ENCODE measurements around the gene LOC128125822.

LOC128125822 gene

GRCh38 chr6:63565058-63565726, 7.1 kb upstream of the LOC128125822 start:
- no peak overlapping the region for H3K4me3 Mint-ChIP-seq
- peaks cover 16% of the 10 kb centered on the region for H3K9me3 Mint-ChIP-seq
- H3K27ac Mint-ChIP-seq, result no peak overlapping the region
- peaks cover 6% of the 10 kb centered on the region for H3K36me3 Mint-ChIP-seq
- DNase-seq (ENCODE audit: low spot score in 2 of 2, unreplicated experiment in 2 of 2), result no peak
- H3K27me3 Mint-ChIP-seq (ENCODE audit: low read depth), result no peaks in the 10 kb centered on the region
- peaks cover 25% of the 10 kb centered on the region for H3K4me1 Mint-ChIP-seq
- TF ChIP-seq CTCF (IDR thresholded peaks at IDR 0.05; ENCODE audit: unreplicated experiment), result no peak

GRCh38 chr6:63565727-63566596, 6.3 kb upstream of the LOC128125822 start:
- H3K27me3 Mint-ChIP-seq (ENCODE audit: low read depth), result no peaks in the 10 kb centered on the region
- peaks cover 16% of the 10 kb centered on the region for H3K9me3 Mint-ChIP-seq
- H3K27ac Mint-ChIP-seq, result peak overlapping the region; percentile 45
- no peak overlapping the region for H3K4me3 Mint-ChIP-seq
- no peak for DNase-seq (ENCODE audit: low spot score in 2 of 2, unreplicated experiment in 2 of 2)
- H3K36me3 Mint-ChIP-seq, result peaks cover 6% of the 10 kb centered on the region
- peaks cover 21% of the 10 kb centered on the region for H3K4me1 Mint-ChIP-seq
- TF ChIP-seq CTCF (IDR thresholded peaks at IDR 0.05; ENCODE audit: unreplicated experiment), result no peak

GRCh38 chr6:63567966-63568365, 4.3 kb upstream of the LOC128125822 start:
- Mint-ChIP-seq H3K9me3 (peaks cover 16% of the 10 kb centered on the region), H3K4me3 (no peak overlapping the region), H3K36me3 (peaks cover 6% of the 10 kb centered on the region), H3K27ac (no peak overlapping the region), H3K27me3 (ENCODE audit: low read depth) (no peaks in the 10 kb centered on the region), H3K4me1 (peaks cover 28% of the 10 kb centered on the region)
- TF ChIP-seq CTCF (IDR thresholded peaks at IDR 0.05; ENCODE audit: unreplicated experiment), result no peak
- no peak for DNase-seq (ENCODE audit: low spot score in 2 of 2, unreplicated experiment in 2 of 2)

GRCh38 chr6:63571361-63572043, 778 bp upstream of the LOC128125822 start:
- H3K9me3 Mint-ChIP-seq, result peaks cover 16% of the 10 kb centered on the region
- H3K4me3 Mint-ChIP-seq, result peak overlapping the region; percentile 81
- TF ChIP-seq CTCF (IDR thresholded peaks at IDR 0.05; ENCODE audit: unreplicated experiment), result no peak
- H3K36me3 Mint-ChIP-seq, result peaks cover 6% of the 10 kb centered on the region
- H3K27me3 Mint-ChIP-seq (ENCODE audit: low read depth), result no peaks in the 10 kb centered on the region
- no peak for DNase-seq (ENCODE audit: low spot score in 2 of 2, unreplicated experiment in 2 of 2)
- H3K4me1 Mint-ChIP-seq, result peaks cover 41% of the 10 kb centered on the region
- H3K27ac Mint-ChIP-seq, result peak overlapping the region; percentile 97

GRCh38 chr6:63572747-63573075, 431 bp downstream of the LOC128125822 start:
- peak in 1 of 2 experiments; percentile 64 for DNase-seq (ENCODE audit: low spot score in 2 of 2, unreplicated experiment in 2 of 2)
- Mint-ChIP-seq H3K27ac (peak overlapping the region; percentile 96), H3K9me3 (peaks cover 6% of the 10 kb centered on the region), H3K4me3 (peak overlapping the region; percentile 81), H3K36me3 (peaks cover 12% of the 10 kb centered on the region), H3K4me1 (peaks cover 38% of the 10 kb centered on the region), H3K27me3 (ENCODE audit: low read depth) (no peaks in the 10 kb centered on the region)
- no peak for TF ChIP-seq CTCF (IDR thresholded peaks at IDR 0.05; ENCODE audit: unreplicated experiment)

Measured in mesothelial cell of epicardium (in vitro differentiated cells).